Activated gamma-delta T cell (primary cell): ENCODE measurements around the gene PLEKHA5.

Experiments
- DNase-seq: peaks from one replicate; lab custom pipeline; 2025; lab: John Stamatoyannopoulos, UW

Gene PLEKHA5

GRCh38 chr12:19230896-19231295 lies 101.4 kb downstream of the PLEKHA5 start:
- no peak for DNase-seq

GRCh38 chr12:19234171-19234704 lies 104.7 kb downstream of the PLEKHA5 start:
- no peak for DNase-seq

GRCh38 chr12:19234981-19235871 lies 105.7 kb downstream of the PLEKHA5 start:
- no peak for DNase-seq

- no peak for DNase-seq
Observed at GRCh38 chr12:19236656-19237055, 107.1 kb downstream of the PLEKHA5 start.

- no peak for DNase-seq
Observed at GRCh38 chr12:19238540-19238939, 109.0 kb downstream of the PLEKHA5 start.

GRCh38 chr12:19239102-19239501 lies 109.6 kb downstream of the PLEKHA5 start:
- no peak for DNase-seq

GRCh38 chr12:19239616-19240234 lies 110.2 kb downstream of the PLEKHA5 start:
- no peak for DNase-seq

- no peak for DNase-seq
Observed at GRCh38 chr12:19242581-19242980, 113.0 kb downstream of the PLEKHA5 start.

- no peak for DNase-seq
Observed at GRCh38 chr12:19243551-19243950, 114.0 kb downstream of the PLEKHA5 start.

- no peak for DNase-seq
Observed at GRCh38 chr12:19244312-19244711, 114.8 kb downstream of the PLEKHA5 start.

- DNase-seq: no peak
Observed at GRCh38 chr12:19245106-19245505, 115.6 kb downstream of the PLEKHA5 start.

- DNase-seq: no peak
Observed at GRCh38 chr12:19245666-19246065, 116.1 kb downstream of the PLEKHA5 start.

GRCh38 chr12:19246933-19247332 lies 117.4 kb downstream of the PLEKHA5 start:
- no peak for DNase-seq

- DNase-seq: no peak
Observed at GRCh38 chr12:19248929-19249602, 119.5 kb downstream of the PLEKHA5 start.

GRCh38 chr12:19251481-19252132 lies 122.1 kb downstream of the PLEKHA5 start:
- no peak for DNase-seq

GRCh38 chr12:19260135-19260534 lies 130.6 kb downstream of the PLEKHA5 start:
- DNase-seq: no peak

- DNase-seq: no peak
Observed at GRCh38 chr12:19261773-19262172, 132.2 kb downstream of the PLEKHA5 start.

- DNase-seq: no peak
Observed at GRCh38 chr12:19263672-19264071, 134.1 kb downstream of the PLEKHA5 start.

- DNase-seq: no peak
Observed at GRCh38 chr12:19273482-19274330, 144.2 kb downstream of the PLEKHA5 start.

GRCh38 chr12:19276767-19277166 lies 147.2 kb downstream of the PLEKHA5 start:
- DNase-seq: no peak

- no peak for DNase-seq
Observed at GRCh38 chr12:19277711-19278110, 148.2 kb downstream of the PLEKHA5 start.
